ENCODE results near the gene EDIL3.
"Not testable (repeated sequence)": the region's sequence is repeated elsewhere in the genome, so short reads cannot be mapped to it uniquely, and the experiment has no call there.

The EDIL3 gene

GRCh38 chr5:84378420-84378819 lies 6.3 kb downstream of the EDIL3 start:
- DNase-seq, result no peak

GRCh38 chr5:84376346-84376745 lies 8.3 kb downstream of the EDIL3 start:
- no peak for DNase-seq

DNA sequence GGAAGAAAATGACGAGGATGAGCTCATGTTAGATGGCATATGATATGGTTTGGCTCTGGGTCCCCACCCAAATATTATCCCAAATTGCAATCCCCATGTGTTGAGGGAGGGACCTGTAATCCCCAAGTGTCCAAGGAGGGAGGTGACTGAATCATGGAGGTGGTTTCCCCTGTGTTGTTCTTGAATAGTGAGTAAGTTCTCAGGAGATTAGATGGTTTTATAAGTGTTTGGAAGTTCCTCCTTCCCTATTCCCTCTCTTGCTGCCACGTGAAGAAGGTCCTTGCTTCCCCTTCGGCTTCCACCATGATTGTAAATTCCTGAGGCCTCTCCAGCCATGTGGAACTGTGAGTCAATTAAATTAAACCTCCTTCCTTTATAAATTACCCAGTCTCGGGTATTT lies 10.1 kb downstream of the EDIL3 start:
- no peak for DNase-seq

DNA sequence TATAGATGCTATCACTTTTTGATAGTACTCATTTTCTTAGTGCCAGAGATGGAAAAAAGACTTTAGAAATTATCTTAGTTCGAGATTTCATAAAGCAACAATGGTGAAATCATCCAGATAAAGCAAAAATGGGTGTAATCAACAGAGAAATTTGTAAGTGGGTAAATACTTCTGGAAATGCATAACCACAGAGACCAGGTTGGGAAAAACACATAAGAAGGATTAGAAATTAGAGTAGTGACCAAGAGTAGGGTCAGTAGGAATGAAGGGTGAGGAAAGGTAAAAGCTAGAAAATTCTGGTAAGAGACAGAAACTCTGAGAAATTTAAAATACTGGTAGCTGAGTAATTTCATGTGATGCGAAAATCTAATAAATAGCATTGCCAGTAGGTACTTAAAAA lies 11.2 kb downstream of the EDIL3 start:
- no peak for DNase-seq

GRCh38 chr5:84372066-84372695 lies 12.5 kb downstream of the EDIL3 start:
- no peak for DNase-seq

DNA sequence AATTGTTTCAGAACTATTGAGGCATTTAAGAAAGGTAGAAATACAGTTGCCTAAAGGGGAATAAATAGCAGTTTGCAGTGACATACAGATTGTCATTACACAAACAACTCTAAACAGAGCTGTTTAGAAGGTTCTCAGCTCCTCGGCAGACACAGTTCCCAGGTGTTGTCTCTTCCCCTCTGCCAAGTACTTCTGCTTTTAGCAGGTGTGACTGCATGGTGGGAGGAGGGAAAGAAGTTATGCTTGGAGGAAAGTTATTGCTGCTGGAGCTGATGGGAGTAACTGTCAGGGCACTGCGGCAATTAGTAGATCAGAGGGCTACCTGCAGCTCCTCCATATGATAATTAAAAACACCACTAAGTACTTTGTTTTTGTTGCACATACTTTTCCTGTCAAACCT lies 14.5 kb downstream of the EDIL3 start:
- DNase-seq, result no peak

GRCh38 chr5:84364043-84364442 lies 20.6 kb downstream of the EDIL3 start:
- DNase-seq, result no peak

DNA sequence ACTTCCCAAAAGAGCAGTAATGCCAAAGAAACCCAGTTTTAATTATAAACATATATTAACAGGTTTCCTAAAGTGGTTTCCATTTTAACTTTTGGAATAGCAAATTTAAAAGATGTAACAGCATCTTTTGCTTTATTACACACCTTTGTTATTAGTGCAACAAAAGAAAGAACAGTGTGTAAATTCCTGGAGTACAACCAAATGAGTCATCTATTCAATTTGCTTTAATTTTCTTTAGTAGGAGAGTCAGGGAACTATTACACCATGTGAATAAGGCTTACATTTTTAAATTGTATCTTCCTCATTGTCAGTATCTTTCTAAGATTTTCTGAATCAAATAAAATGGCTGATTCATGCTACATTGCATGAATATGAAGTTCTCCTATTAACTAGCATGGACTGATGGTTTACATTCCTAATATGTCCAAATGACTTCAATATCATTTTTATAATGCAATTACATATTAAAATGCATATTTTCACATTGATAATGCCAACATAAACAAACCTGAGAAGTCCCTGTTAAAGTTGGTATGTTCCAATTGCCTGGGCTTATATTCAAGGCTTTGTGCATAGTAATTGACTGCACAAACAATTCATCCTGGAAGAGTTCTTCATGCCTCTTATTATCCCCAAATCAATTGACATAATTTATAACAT lies 22.5 kb downstream of the EDIL3 start:
- no peak for DNase-seq

DNA sequence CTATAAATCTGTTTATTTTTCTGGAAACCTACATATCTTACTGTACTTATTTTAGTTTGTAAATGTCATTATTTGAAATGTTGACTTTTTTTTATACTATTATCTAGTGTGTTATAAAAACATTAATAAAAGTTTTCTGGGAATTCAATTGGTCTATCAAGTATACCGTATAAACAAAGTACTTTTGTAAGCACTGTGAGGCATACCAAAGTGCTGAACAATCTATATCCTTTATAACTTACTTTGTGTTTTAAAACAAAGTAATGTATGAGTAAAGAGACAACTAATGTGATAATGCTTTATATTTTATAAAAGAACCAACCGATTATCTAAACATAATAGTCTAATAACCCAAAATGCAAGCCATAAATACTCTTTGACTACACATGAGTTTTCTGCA lies 23.1 kb downstream of the EDIL3 start:
- DNase-seq, result no peak

GRCh38 chr5:84360056-84360455 lies 24.6 kb downstream of the EDIL3 start:
- DNase-seq, result no peak

DNA sequence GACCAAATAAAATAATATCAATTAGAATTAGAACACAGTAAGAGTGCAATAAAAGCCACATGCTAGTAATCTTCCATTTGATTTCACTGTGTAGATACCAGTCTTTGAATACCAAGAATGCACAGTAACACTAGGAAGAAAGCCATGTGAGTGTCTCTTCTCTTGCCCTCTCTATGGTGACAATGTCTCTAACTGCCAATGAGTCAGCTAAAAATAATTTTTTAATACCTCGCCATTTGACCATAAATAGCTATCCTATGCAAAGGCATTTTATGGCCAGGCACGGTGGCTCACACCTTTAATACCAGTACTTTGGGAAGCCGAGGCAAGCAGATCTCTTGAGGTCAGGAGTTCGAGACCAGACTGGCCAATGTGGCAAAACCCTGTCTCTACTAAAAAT lies 30.6 kb downstream of the EDIL3 start:
- no peak for DNase-seq

GRCh38 chr5:84344788-84345187 lies 39.9 kb downstream of the EDIL3 start:
- no peak for DNase-seq

DNA sequence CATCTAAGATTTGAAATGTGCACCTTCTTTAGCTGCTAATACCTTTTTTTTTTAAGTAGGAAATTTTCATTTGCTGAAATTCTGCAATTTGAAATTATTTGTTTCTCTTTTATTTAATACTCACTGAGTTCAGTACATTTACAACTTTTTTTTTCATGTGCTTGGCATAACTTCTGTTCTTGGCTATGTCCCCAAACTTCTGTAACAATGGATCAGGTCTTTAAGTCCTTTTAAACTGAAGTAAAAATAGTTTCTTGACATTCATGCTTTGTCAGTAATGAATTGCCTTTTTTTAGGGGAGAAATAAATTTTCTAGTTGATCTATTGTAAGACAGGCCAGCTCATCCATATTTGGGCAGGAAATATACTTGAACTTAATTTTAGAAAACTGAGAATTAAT lies 41.5 kb downstream of the EDIL3 start:
- DNase-seq, result no peak

DNA sequence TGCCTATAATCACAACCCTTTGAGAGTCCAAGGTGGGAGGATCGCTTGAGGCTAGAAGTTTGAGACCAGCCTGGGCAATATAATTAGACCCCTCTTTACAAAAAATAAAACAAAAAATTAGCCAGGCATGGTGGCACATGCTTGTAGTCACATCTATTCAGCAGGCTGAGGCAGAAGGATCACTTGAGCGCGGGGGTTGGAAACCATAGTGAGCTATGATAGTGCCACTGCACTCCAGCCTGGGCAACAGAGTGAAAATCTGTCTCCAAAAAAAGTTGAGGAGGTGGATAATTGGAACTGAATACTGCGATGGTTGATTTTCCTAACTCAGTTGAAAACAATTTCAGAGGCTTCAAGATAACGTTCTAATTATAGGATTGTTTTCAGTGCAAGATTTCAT lies 52.6 kb downstream of the EDIL3 start:
- no peak for DNase-seq

DNA sequence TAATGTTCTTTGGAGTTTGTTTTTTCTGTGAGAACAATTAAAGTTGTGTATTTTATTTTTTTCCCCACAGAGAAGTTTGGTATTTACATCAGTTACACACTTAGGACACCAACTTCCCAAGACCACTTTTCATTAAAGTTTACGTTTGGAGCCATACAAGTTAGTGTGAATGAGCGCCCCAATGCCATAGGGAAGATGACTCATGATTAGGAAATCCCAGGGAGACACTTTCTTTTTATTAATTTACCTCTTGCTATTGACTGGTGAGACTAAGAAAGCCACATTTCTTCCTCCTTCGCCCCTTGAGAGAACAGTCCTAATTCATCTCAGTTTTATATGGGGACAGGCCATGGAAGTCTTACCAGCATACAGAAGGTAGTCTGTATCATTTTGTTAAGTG lies 57.1 kb downstream of the EDIL3 start:
- no peak for DNase-seq

GRCh38 chr5:84322646-84323045 lies 62.0 kb downstream of the EDIL3 start:
- DNase-seq, result no peak

GRCh38 chr5:84317826-84318225 lies 66.9 kb downstream of the EDIL3 start:
- DNase-seq, result not testable (repeated sequence)

DNA sequence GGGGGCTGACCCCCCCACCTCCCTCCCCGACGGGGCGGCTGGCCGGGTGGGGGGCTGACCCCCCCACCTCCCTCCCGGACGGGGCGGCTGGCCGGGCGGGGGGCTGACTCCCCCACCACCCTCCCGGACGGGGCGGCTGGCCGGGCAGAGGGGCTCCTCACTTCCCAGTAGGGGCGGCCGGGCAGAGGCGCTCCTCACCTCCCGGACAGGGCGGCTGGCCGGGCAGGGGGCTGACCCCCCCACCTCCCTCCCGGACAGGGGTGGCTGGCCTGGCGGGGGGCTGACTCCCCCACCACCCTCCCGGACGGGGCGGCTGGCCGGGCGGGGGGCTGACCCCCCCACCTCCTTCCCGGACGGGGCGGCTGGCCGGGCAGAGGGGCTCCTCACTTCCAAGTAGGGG lies 72.4 kb downstream of the EDIL3 start:
- DNase-seq, result not testable (repeated sequence)

- not testable (repeated sequence) for DNase-seq
These were observed 74.8 kb downstream of the EDIL3 start for GRCh38 chr5:84309850-84310249.

DNA sequence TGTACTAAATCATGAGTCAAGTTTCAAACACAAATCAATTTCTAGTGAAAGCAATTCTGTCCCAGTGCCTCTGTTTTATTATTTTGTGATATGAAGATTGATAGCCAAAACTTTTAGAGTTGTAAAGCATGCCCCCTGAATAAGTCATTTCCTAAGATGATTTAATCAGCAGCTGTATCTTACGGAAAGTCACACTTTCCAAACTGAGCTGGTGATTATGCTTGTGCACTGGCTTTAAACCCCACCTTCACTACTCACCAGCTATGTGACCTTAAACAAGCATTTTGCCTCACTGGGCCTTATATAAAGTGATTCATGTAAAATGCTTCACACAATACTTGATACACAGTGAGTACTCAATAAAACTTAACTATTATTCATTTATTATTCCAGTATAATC lies 78.1 kb downstream of the EDIL3 start:
- DNase-seq, result no peak

DNA sequence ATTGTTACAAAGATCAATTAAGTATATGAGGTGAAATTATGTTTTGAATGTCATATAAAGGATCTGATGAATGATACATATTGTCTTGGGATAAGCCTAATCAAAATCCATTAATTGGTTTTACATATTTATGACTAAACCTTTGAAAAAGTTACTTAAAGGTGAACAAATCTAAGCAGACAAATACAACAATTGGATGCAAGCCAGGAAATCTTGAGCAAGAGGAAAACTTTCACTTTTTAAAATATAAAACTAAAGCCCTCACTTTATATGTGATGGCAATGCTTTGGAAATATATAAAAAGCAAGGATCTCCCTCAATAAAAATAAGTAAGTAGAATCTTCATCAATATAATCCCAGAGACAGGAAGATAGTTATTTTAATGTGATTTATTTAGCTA lies 80.1 kb downstream of the EDIL3 start:
- DNase-seq, result no peak

DNA sequence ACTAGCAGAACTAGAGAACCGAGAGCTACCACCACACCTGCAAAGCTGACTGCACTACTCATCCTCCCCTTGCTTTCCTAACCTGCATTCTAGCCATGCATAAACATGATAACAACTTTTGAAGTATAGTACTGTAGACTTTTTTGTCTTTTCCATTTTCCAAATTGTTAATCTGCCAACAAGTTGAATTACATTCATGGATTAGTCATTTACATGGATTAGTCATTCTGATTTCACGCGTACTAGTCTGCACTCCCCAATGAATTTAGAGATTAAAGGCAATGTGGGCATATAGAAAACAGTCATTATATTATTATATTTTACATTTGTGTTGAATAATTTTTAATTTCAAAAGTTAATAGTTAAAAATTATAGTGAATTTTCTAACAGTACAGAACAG lies 81.4 kb downstream of the EDIL3 start:
- DNase-seq, result no peak

GRCh38 chr5:84301535-84301934 lies 83.1 kb downstream of the EDIL3 start:
- no peak for DNase-seq

GRCh38 chr5:84299959-84300358 lies 84.7 kb downstream of the EDIL3 start:
- no peak for DNase-seq

DNA sequence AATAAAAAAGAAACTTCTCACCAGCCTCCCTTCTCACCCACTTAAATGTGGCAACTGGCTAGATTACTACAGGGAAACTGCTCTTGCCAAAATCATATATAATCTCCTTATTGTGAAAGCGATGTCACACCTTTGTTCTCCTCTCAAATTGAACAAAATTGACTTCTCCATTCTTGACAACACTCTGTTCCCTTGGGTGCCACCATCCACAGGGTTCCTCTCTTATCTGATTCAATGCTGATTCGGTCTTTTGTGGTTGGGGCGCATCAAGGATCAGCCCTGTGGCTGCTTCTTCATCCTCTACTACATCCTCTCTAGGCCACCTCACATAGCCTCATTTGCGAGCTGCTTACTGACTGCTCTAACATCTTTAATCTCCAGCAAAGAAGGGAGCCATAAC lies 86.1 kb downstream of the EDIL3 start:
- DNase-seq, result no peak

Measured in stimulated activated CD4-positive, alpha-beta T cell treated with anti-CD3 and anti-CD28 coated beads, Interleukin-2, amount 100 ng/mL, for 48 hours (primary cell).